Spleen (tissue), 11 donors: ENCODE data around the gene VPS35L. TPM values are rescaled to one million over a fixed set of nuclear protein-coding genes. Genes with fewer than 3 reads are reported as not detected.
"Not testable (repeated sequence)": the region's sequence is repeated elsewhere in the genome, so short reads cannot be mapped to it uniquely, and the experiment has no call there.

ENCODE experiments used
- DNase-seq: peaks from one replicate; pipeline ENCODE4 v3.0.0-alpha.2; 2020
- H3K27ac ChIP-seq, 8 donors: fragments of 200-600 bp; sonication (generic) in 7 of 8; 1 replicate in 4 of 8; 2 replicates in 4 of 8; pipeline versions ENCODE4 v1.5.0 to v1.8.0; 2016 to 2021; ENCODE audit warnings: inconsistent platforms in 4 of 8, mild to moderate bottlenecking in 4 of 8, moderate library complexity in 1 of 8
- H3K27me3 ChIP-seq, 7 donors: fragments of 200-600 bp; sonication (generic) in 6 of 7; replicated peaks in 1 of 7; 1 replicate in 4 of 7; 2 replicates in 3 of 7; pipeline versions ENCODE4 v1.5.0 to v1.8.0; 2016 to 2021; ENCODE audit warnings: inconsistent platforms in 3 of 7, mild to moderate bottlenecking in 1 of 7
- H3K36me3 ChIP-seq, 6 donors: fragments of 200-600 bp; sonication (generic) in 5 of 6; 1 replicate in 4 of 6; 2 replicates in 2 of 6; pipeline versions ENCODE4 v1.5.0 to v1.8.0; 2016 to 2021; ENCODE audit warnings: inconsistent platforms in 2 of 6
- H3K4me1 ChIP-seq, 6 donors: fragments of 200-600 bp; sonication (generic) in 5 of 6; 1 replicate in 3 of 6; 2 replicates in 3 of 6; pipeline versions ENCODE4 v1.5.0 to v1.8.0; 2016 to 2021; ENCODE audit warnings: inconsistent platforms in 3 of 6
- H3K4me3 ChIP-seq, 8 donors: fragments of 200-600 bp; sonication (generic) in 7 of 8; 1 replicate in 4 of 8; 2 replicates in 4 of 8; pipeline versions ENCODE4 v1.5.0 to v1.8.0; 2016 to 2021; ENCODE audit warnings: inconsistent platforms in 4 of 8, mild to moderate bottlenecking in 4 of 8, moderate library complexity in 2 of 8
- H3K9me3 ChIP-seq, 8 donors: fragments of 200-600 bp; sonication (generic) in 7 of 8; 1 replicate in 4 of 8; 2 replicates in 4 of 8; pipeline versions ENCODE4 v1.5.0 to v1.8.0; 2016 to 2021; ENCODE audit warnings: inconsistent platforms in 4 of 8
- POLR2A ChIP-seq, 3 donors: fragments of 450-650 bp; IDR thresholded peaks; one replicate each; pipeline ENCODE4 v1.5.1; 2017; ENCODE audit warnings: antibody characterized with exemption in 3 of 3, mild to moderate bottlenecking in 1 of 3
- POLR2AphosphoS5 ChIP-seq, 3 donors: sonication (generic); formaldehyde crosslinking; IDR thresholded peaks; one replicate each; pipeline ENCODE4 v1.5.1; 2017; ENCODE audit warnings: antibody characterized with exemption in 3 of 3
- WGBS, 5 donors: extraction: QIAGEN DNeasy Blood & Tissue Kit in 3 of 5; methylation state at CpG; one replicate each; pipeline versions ENCODE4 v1.1.5 to v1.1.7; 2013 to 2018; 5-methylcytosine and 5-hydroxymethylcytosine counted together
- intact Hi-C: fragments of 100-400 bp; cut with DNase I; formaldehyde crosslinking; loops from one replicate; pipeline ENCODE4 v1.15.0; 2023; ENCODE audit warnings: low total_unique reads
- polyA plus RNA-seq, 3 donors: library from polyadenylated mRNA; stranded (reverse); fragments of 200-250 nt; gene quantifications; one replicate each; pipeline ENCODE4 v1.2.1, GENCODE V29; 2013
- total RNA-seq, 7 donors: library from RNA; depleted of rRNA in 3 of 7; stranded (reverse); fragments of >200 nt in 3 of 7; fragmentation: NEBNext Ultra II Directional in 4 of 7; extraction: Animal tissue kit (Norgen Biotek cat#: 25700) in 4 of 7; gene quantifications; one replicate each; pipeline versions ENCODE4 v1.1.0 to v1.2.1, GENCODE V29; 2016 to 2021
- TF ChIP-seq, protein P1 (sequence below), 11 experiments: fragments of 200-600 bp in 7 of 11; fragments of 450-650 bp in 4 of 11; sonication (generic) in 4 of 11; IDR thresholded peaks in 8 of 11; conservative IDR thresholded peaks in 3 of 11; 1 replicate in 7 of 11; 2 replicates in 4 of 11; pipeline versions ENCODE4 v1.4.0 to v1.8.0; 2016 to 2021; ENCODE audit warnings: antibody characterized with exemption in 11 of 11, inconsistent platforms in 4 of 11, mild to moderate bottlenecking in 1 of 11
- donor health status: healthy with polysubstance abuse.
- donor health status: DM: no; HTN: no; CAD: no; lungs with moderate emphysema.
- donor health status: DM: no; HTN: no; CAD: no.
- donor health status: Bipolar disorder and iron deficiency.
- donor health status: healthy.
- donor health status: DM: no; HTN: no; CAD: no.
- donor health status: DM: yes; HTN: yes; CAD: no.

The VPS35L gene
- total and polyA plus RNA-seq, 10 donors, result 22.9 to 76.1 (median 58.0) TPM

GRCh38 chr16:19532601-19533000 lies 22.9 kb upstream of the VPS35L start:
- DNase-seq, result no peak
- intact Hi-C loops, result no loop called here
- Histone ChIP-seq H3K4me1 (no peaks in the 10 kb centered on the region), H3K4me3 (no peak overlapping the region), H3K27me3 (no peaks in the 10 kb centered on the region), H3K36me3 (peaks cover 0 to 97% (median 26%) of the 10 kb centered on the region in 6 donors), H3K9me3 (no peaks in the 10 kb centered on the region), H3K27ac (no peak overlapping the region)
- WGBS, 5 donors, result 64 to 97% (median 86%) methylated on average over 1 of the region's 1 CpG
- TF ChIP-seq POLR2A (IDR thresholded peaks at IDR 0.05) (no peak), POLR2AphosphoS5 (IDR thresholded peaks at IDR 0.05) (no peak)
- TF ChIP-seq, protein P1, sequence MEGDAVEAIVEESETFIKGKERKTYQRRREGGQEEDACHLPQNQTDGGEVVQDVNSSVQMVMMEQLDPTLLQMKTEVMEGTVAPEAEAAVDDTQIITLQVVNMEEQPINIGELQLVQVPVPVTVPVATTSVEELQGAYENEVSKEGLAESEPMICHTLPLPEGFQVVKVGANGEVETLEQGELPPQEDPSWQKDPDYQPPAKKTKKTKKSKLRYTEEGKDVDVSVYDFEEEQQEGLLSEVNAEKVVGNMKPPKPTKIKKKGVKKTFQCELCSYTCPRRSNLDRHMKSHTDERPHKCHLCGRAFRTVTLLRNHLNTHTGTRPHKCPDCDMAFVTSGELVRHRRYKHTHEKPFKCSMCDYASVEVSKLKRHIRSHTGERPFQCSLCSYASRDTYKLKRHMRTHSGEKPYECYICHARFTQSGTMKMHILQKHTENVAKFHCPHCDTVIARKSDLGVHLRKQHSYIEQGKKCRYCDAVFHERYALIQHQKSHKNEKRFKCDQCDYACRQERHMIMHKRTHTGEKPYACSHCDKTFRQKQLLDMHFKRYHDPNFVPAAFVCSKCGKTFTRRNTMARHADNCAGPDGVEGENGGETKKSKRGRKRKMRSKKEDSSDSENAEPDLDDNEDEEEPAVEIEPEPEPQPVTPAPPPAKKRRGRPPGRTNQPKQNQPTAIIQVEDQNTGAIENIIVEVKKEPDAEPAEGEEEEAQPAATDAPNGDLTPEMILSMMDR (IDR thresholded peaks at IDR 0.05 in 8 of 11, conservative IDR thresholded peaks at IDR 0.05 in 3 of 11), result no peak

DNA sequence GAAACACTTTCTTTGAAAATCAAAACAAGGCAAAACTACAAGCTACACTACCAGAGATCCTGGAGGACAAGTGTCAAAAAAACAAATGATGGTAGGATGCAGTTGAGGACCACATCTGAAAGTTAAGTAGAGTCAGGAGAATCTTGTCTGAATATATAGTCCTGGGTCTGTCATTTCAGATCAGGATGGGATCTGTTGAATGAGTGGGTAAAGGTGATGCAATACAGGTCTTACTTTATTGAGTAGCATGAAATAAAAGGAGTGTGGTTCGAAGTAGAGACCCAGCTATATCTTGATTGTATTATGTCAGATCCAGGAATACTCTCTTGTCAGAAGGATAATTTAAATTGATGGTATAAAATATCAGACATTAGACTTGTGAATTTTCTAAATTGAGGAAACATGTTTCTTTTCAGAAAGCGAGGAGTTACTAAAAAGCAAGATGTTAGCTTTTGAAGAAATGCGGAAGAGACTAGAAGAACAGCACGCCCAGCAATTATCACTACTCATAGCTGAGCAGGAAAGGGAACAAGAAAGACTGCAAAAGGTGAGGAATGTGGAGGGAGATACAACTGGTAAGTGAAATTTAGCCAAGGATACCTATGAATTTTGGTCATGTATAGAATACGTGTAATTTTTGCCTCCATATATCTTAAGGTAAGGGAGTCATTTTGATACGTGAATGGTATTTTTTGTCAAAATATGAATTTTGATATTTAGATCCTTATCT lies 15.1 kb upstream of the VPS35L start:
- H3K36me3 ChIP-seq, result peaks cover 2 to 99% (median 51%) of the 10 kb centered on the region in 6 donors
- WGBS, 5 donors, result 93 to 99% (median 96%) methylated on average over 6 of the region's 6 CpGs
- TF ChIP-seq POLR2A (IDR thresholded peaks at IDR 0.05), result no peak
- TF ChIP-seq POLR2AphosphoS5 (IDR thresholded peaks at IDR 0.05), result no peak
- TF ChIP-seq, protein P1 (IDR thresholded peaks at IDR 0.05 in 8 of 11, conservative IDR thresholded peaks at IDR 0.05 in 3 of 11), result no peak
- intact Hi-C loops, result no loop called here
- H3K4me1 ChIP-seq, result no peaks in the 10 kb centered on the region
- no peak overlapping the region for H3K27ac ChIP-seq
- H3K9me3 ChIP-seq, result peaks cover 0 to 6% (median 0%) of the 10 kb centered on the region in 8 donors
- H3K4me3 ChIP-seq, result no peak overlapping the region
- no peaks in the 10 kb centered on the region for H3K27me3 ChIP-seq
- DNase-seq, result no peak

DNA sequence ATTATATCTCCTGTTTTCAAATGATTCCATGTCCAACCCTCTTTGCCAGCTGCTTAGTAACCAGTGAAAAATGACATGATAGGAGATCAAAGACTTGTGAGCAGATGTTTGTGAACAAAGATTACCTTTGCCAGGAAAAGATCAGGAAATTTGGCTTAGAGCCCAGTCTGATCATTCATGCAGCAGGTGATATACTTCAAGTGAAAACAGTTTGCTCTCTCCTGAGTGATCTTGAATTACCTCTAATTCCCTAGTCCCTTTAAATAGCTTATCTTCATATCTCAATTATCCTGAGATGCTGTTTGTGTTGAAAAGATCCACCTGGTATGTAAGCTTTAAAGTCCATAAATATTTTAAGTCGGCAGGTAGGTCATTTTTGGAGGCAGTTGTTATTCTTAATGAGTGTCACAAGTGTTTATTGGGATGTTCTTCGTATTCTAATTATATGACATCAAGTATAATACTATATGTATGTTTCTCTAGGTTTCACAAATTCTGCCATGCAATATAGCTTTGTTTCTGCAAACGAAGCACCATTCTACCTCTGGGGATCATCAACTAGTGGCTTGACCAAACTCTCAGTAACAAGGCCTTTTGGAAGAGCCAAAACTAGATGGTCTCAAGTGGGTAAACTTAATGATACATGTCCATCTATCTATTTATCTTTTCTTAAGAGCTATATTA lies 13.2 kb upstream of the VPS35L start:
- no peak for DNase-seq
- 89 to 97% (median 90%) methylated on average over 3 of the region's 3 CpGs for WGBS, 5 donors
- intact Hi-C loops, result no loop called here
- Histone ChIP-seq H3K4me3 (no peak overlapping the region), H3K4me1 (no peaks in the 10 kb centered on the region), H3K9me3 (peaks cover 0 to 6% (median 0%) of the 10 kb centered on the region in 8 donors), H3K36me3 (peaks cover 2 to 99% (median 42%) of the 10 kb centered on the region in 6 donors), H3K27me3 (no peaks in the 10 kb centered on the region), H3K27ac (no peak overlapping the region)
- TF ChIP-seq POLR2AphosphoS5 (IDR thresholded peaks at IDR 0.05) (no peak), POLR2A (IDR thresholded peaks at IDR 0.05) (no peak)
- TF ChIP-seq, protein P1 (IDR thresholded peaks at IDR 0.05 in 8 of 11, conservative IDR thresholded peaks at IDR 0.05 in 3 of 11), result no peak

- H3K27ac ChIP-seq, H3K4me3 ChIP-seq, DNase-seq, H3K27me3 ChIP-seq, H3K4me1 ChIP-seq, intact Hi-C loops, H3K9me3 ChIP-seq: not testable (repeated sequence)
- peaks cover 2 to 99% (median 40%) of the 10 kb centered on the region in 6 donors for H3K36me3 ChIP-seq
- WGBS, 5 donors, result 69 to 83% (median 77%) methylated on average over 10 of the region's 10 CpGs
These were observed 12.1 kb upstream of the VPS35L start for GRCh38 chr16:19543278-19543996.
